Endometrial microvascular endothelial cells (primary cell): ENCODE measurements around the gene SKI. TPM values are rescaled to one million over a fixed set of nuclear protein-coding genes. Genes with fewer than 3 reads are reported as not detected.

ENCODE experiments used
- in situ Hi-C: cut with HindIII; loops from 2 replicates; pipeline ENCODE4 v1.10.0; 2017; ENCODE audit warnings: low sequenced_read_pairs, low pct_unique_long_range_greater_than_20kb; ENCODE audit errors: inconsistent ontology term
- total RNA-seq: library from RNA; depleted of rRNA; stranded (reverse); fragments of >200 nt; gene quantifications from one replicate; pipeline ENCODE4 v1.2.3, GENCODE V29; 2015; ENCODE audit errors: inconsistent ontology term

The SKI gene
- total RNA-seq, 1 donor from 2014 or later = 26.6 TPM

DNA sequence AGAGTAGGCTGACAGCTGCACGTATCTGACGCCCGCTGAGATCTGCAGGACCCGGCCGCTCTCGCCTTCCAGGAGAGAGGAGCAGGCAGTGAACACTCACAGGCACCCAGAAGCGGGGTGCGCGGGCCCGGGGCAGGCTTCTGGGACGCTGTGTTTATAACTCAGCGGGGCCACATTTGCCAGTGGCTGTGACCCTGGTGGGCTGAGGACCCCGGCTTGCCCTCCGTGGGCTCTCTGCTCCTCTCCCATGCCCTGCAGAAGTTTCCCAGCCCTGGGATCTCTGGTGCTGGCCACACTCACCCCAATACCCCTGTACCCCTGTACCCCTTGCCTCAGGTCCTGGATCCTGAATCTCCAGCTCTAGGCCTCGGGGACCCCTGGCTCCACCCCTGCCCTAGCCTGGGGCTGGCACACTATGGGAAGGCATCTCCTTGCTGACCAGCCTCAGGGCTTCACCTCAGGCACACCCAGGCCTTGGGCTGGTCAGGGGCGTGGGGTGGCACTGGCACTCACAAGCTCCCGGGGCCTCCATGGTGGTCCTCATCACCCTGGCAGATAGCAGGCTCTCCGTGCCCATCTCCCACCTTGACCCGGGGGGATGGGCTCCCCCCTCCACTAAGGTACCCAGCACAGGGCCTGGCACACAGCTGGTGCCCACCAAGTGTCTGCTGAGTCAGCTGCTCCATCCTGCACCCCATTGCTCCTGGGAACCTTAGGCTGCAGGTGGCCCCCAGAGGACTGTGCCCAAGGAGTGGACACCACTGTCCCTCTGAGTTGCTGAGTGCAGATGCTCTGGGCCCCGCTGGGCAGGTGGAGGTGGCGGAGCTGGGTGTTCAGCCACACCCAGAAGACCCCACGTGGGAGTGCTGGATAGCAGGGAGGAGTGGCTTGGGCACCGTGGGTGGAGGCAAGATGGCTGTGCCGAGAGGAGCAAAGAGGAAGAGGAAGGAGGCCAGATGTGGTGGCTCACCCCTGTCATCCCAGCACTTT lies 130.8 kb downstream of the SKI start:
- in situ Hi-C loops = no loop called here

Other genes starting within 250 kb of the SKI start
- gene CFAP74, start 224.5 kb upstream of the SKI start, total RNA-seq = not detected
- not detected for gene GABRD, start 209.0 kb upstream of the SKI start, total RNA-seq
- gene PRKCZ, start 177.9 kb upstream of the SKI start, total RNA-seq = 3.6 TPM
- 34.9 TPM for gene FAAP20, start 33.5 kb upstream of the SKI start, total RNA-seq
- gene MORN1, start 163.2 kb downstream of the SKI start, total RNA-seq = 2.4 TPM
- gene RER1, start 163.5 kb downstream of the SKI start, total RNA-seq = 132 TPM
- gene PEX10, start 184.2 kb downstream of the SKI start, total RNA-seq = 38.6 TPM
- not detected for gene PLCH2, start 248.0 kb downstream of the SKI start, total RNA-seq